Neural cell (in vitro differentiated cells): ENCODE results near the gene GRID1. TPM values are rescaled to one million over a fixed set of nuclear protein-coding genes. Genes with fewer than 3 reads are reported as not detected.

Source experiments
- H2AFZ ChIP-seq: fragments of 200-600, 300-800 bp; sonication (generic), shearing (Covaris generic); 2 replicates; pipeline ENCODE4 v1.6.0; 2014; ENCODE audit warnings: low read depth, mild to moderate bottlenecking, antibody characterized with exemption, low read length, moderate library complexity
- H3F3A ChIP-seq: fragments of 200-600 bp; shearing (Covaris generic); 2 replicates; pipeline ENCODE4 v1.6.1; 2016; ENCODE audit warnings: mild to moderate bottlenecking, moderate library complexity, mixed read lengths, antibody characterized with exemption, low read length; ENCODE audit not compliant: insufficient read depth, poor library complexity, severe bottlenecking
- H3K27ac ChIP-seq: fragments of 200-600, 300-800 bp; sonication (generic), shearing (Covaris generic); 2 replicates; pipeline ENCODE4 v1.5.1; 2014; ENCODE audit warnings: mild to moderate bottlenecking, low read length, moderate library complexity
- H3K27me3 ChIP-seq: fragments of 300-800, 200-600 bp; sonication (generic), shearing (Covaris generic); 2 replicates; pipeline ENCODE4 v1.6.0; 2014; ENCODE audit warnings: mild to moderate bottlenecking, low read depth, low read length, moderate library complexity; ENCODE audit not compliant: insufficient read depth
- H3K36me3 ChIP-seq: fragments of 300-800, 200-600 bp; sonication (generic), shearing (Covaris generic); 2 replicates; pipeline ENCODE4 v1.5.1; 2014; ENCODE audit warnings: mild to moderate bottlenecking, antibody characterized with exemption, low read length, moderate library complexity; ENCODE audit not compliant: insufficient read depth
- H3K4me2 ChIP-seq: fragments of 300-800, 200-600 bp; sonication (generic), shearing (Covaris generic); 2 replicates; pipeline ENCODE4 v1.6.0; 2014; ENCODE audit warnings: mild to moderate bottlenecking, low read length
- H3K4me3 ChIP-seq: fragments of 300-800, 200-600 bp; sonication (generic), shearing (Covaris generic); 2 replicates; pipeline ENCODE4 v1.5.1; 2014; ENCODE audit warnings: mild to moderate bottlenecking, low read length, moderate library complexity
- H3K79me2 ChIP-seq: fragments of 200-600 bp; shearing (Covaris generic); replicated peaks from 2 replicates; pipeline ENCODE4 v1.6.0; 2014; ENCODE audit warnings: mild to moderate bottlenecking, low read length, moderate library complexity; ENCODE audit not compliant: insufficient read depth
- H3K9ac ChIP-seq: fragments of 300-800, 200-600 bp; sonication (generic), shearing (Covaris generic); 2 replicates; pipeline ENCODE4 v1.6.1; 2016; ENCODE audit warnings: mild to moderate bottlenecking, low read length, mixed read lengths
- H3K9me2 ChIP-seq: fragments of 200-600 bp; shearing (Covaris generic); 2 replicates; pipeline ENCODE4 v1.6.1; 2016; ENCODE audit warnings: mild to moderate bottlenecking, low read length, mixed read lengths; ENCODE audit not compliant: insufficient read depth
- H3K9me3 ChIP-seq: fragments of 200-600, 300-800 bp; sonication (generic), shearing (Covaris generic); 2 replicates; pipeline ENCODE4 v1.6.1; 2016; ENCODE audit warnings: mild to moderate bottlenecking, mixed run types, low read length, moderate library complexity, mixed read lengths
- H4K20me1 ChIP-seq: fragments of 200-600 bp; shearing (Covaris generic); 2 replicates; pipeline ENCODE4 v1.6.1; 2016; ENCODE audit warnings: mild to moderate bottlenecking, mixed run types; ENCODE audit not compliant: insufficient read depth
- CTCF ChIP-seq: fragments of 450-650 bp; IDR thresholded peaks from 2 replicates; pipeline ENCODE4 v1.5.1; 2014; ENCODE audit warnings: antibody characterized with exemption, mild to moderate bottlenecking, moderate library complexity; ENCODE audit not compliant: poor library complexity, severe bottlenecking
- EP300 ChIP-seq: fragments of 450-650 bp; conservative IDR thresholded peaks from 2 replicates; pipeline ENCODE4 v1.6.1; 2014; ENCODE audit warnings: antibody characterized with exemption, mild to moderate bottlenecking, moderate library complexity; ENCODE audit not compliant: poor library complexity, severe bottlenecking
- EZH2 ChIP-seq: fragments of 200-600, 300-800 bp; shearing (Covaris generic), sonication (generic); IDR thresholded peaks from 2 replicates; pipeline ENCODE4 v1.6.1; 2014; ENCODE audit warnings: antibody characterized with exemption, low read length, borderline replicate concordance, mild to moderate bottlenecking; ENCODE audit not compliant: insufficient read depth, poor library complexity, severe bottlenecking
- MXI1 ChIP-seq: fragments of 450-650 bp; conservative IDR thresholded peaks from 2 replicates; pipeline ENCODE4 v1.6.1; 2014; ENCODE audit warnings: antibody characterized with exemption, mild to moderate bottlenecking; ENCODE audit not compliant: poor library complexity, severe bottlenecking
- POLR2AphosphoS5 ChIP-seq: IDR thresholded peaks from 2 replicates; pipeline ENCODE4 v1.6.1; 2012
- RAD21 ChIP-seq: fragments of 450-650 bp; conservative IDR thresholded peaks from 2 replicates; pipeline ENCODE4 v1.6.1; 2014; ENCODE audit warnings: antibody characterized with exemption, mild to moderate bottlenecking, moderate library complexity
- REST ChIP-seq: IDR thresholded peaks from 2 replicates; pipeline ENCODE4 v1.6.1; 2012; ENCODE audit warnings: borderline replicate concordance
- SMC3 ChIP-seq: fragments of 450-650 bp; conservative IDR thresholded peaks from 2 replicates; pipeline ENCODE4 v1.6.1; 2014; ENCODE audit warnings: antibody characterized with exemption, mild to moderate bottlenecking, moderate library complexity; ENCODE audit not compliant: poor library complexity
- TAF1 ChIP-seq: IDR thresholded peaks from 2 replicates; pipeline ENCODE4 v1.6.1; 2012; ENCODE audit warnings: low read depth
- polyA plus RNA-seq: library from polyadenylated mRNA; depleted of rRNA; stranded (reverse); fragments of >200 nt; gene quantifications from 2 replicates; pipeline ENCODE4 v1.2.3, GENCODE V29; 2014

GRID1 gene
- polyA plus RNA-seq, 1 donor from 2014 or later = 7.3 TPM

- Histone ChIP-seq H3K9ac (no peak overlapping the region), H3K27ac (no peak overlapping the region), H3K9me3 (no peaks in the 10 kb centered on the region), H4K20me1 (no peaks in the 10 kb centered on the region), H3F3A (no peaks in the 10 kb centered on the region), H3K4me3 (no peak overlapping the region), H3K36me3 (no peaks in the 10 kb centered on the region), H3K27me3 (no peaks in the 10 kb centered on the region), H2AFZ (no peak overlapping the region), H3K79me2 (no peaks in the 10 kb centered on the region), H3K9me2 (no peaks in the 10 kb centered on the region), H3K4me2 (no peak overlapping the region)
- TF ChIP-seq RAD21 = no peak
- TF ChIP-seq TAF1 = no peak
- TF ChIP-seq CTCF = no peak
- no peak for TF ChIP-seq EZH2
- no peak for TF ChIP-seq EP300
- no peak for TF ChIP-seq SMC3
- TF ChIP-seq POLR2AphosphoS5 = no peak
- no peak for TF ChIP-seq MXI1
- no peak for TF ChIP-seq REST
Measured at GRCh38 chr10:86071145-86071544, 295.4 kb downstream of the GRID1 start.

- Histone ChIP-seq H2AFZ (no peak overlapping the region), H3K4me2 (no peak overlapping the region), H3K9me3 (no peaks in the 10 kb centered on the region), H3K4me3 (no peak overlapping the region), H3K36me3 (no peaks in the 10 kb centered on the region), H3F3A (peaks cover 3% of the 10 kb centered on the region), H3K27ac (no peak overlapping the region), H3K9ac (no peak overlapping the region), H3K9me2 (no peaks in the 10 kb centered on the region), H4K20me1 (no peaks in the 10 kb centered on the region), H3K27me3 (no peaks in the 10 kb centered on the region), H3K79me2 (no peaks in the 10 kb centered on the region)
- no peak for TF ChIP-seq POLR2AphosphoS5
- TF ChIP-seq EP300 = no peak
- no peak for TF ChIP-seq RAD21
- no peak for TF ChIP-seq CTCF
- no peak for TF ChIP-seq SMC3
- TF ChIP-seq TAF1 = no peak
- no peak for TF ChIP-seq REST
- TF ChIP-seq MXI1 = no peak
- TF ChIP-seq EZH2 = no peak
Measured at GRCh38 chr10:86070278-86070677, 296.3 kb downstream of the GRID1 start.
